Panc1 (cell line): Measurements from ENCODE around the gene CXCL16. TPM values are rescaled to one million over a fixed set of nuclear protein-coding genes. Genes with fewer than 3 reads are reported as not detected.
"Not testable (repeated sequence)": the region's sequence is repeated elsewhere in the genome, so short reads cannot be mapped to it uniquely, and the experiment has no call there.

Source experiments
- ATAC-seq: fragments of 200-7000 bp; cut with Tn5 transposase; 2 replicates; pipeline ENCODE4 v1.9.1; 2020; ENCODE audit warnings: mild to moderate bottlenecking, moderate library complexity
- BruUV-seq: library from RNA; stranded (reverse); fragments of 400-500 nt; replicated peaks from 2 replicates; lab custom pipeline; 2021; lab: Mats Ljungman, UMichigan
- CTCF ChIA-PET: fragments of 300-600 bp; sonication (Branson Sonifier 250); formaldehyde crosslinking; loops from one replicate; lab custom pipeline; 2022; ENCODE audit warnings: antibody characterized with exemption; lab: Charles Lee
- POLR2A ChIA-PET: fragments of 300-600 bp; sonication (Branson Sonifier 250); formaldehyde crosslinking; loops from one replicate; lab custom pipeline; 2022; ENCODE audit warnings: antibody characterized with exemption; lab: Charles Lee
- DNase-seq: peaks from one replicate; pipeline ENCODE4 v3.0.0-alpha.2; 2010; ENCODE audit warnings: low read depth, low spot score
- H3K27ac ChIP-seq: 2 replicates; pipeline ENCODE4 v1.5.1; 2011; ENCODE audit warnings: mild to moderate bottlenecking, low read length, inconsistent platforms
- H3K27me3 ChIP-seq: fragments of 200-500 bp; sonication (Bioruptor generic); 2 replicates; pipeline ENCODE4 v1.6.0; 2014; ENCODE audit warnings: low read length, inconsistent platforms; ENCODE audit not compliant: control insufficient read depth, insufficient read depth
- H3K36me3 ChIP-seq: fragments of 200-500 bp; sonication (Bioruptor generic); 2 replicates; pipeline ENCODE4 v1.5.1; 2014; ENCODE audit warnings: inconsistent platforms, mild to moderate bottlenecking, low read length, moderate library complexity; ENCODE audit not compliant: control insufficient read depth, insufficient read depth
- H3K4me1 ChIP-seq: 2 replicates; pipeline ENCODE4 v1.5.1; 2011; ENCODE audit warnings: inconsistent platforms, mild to moderate bottlenecking, low read length, moderate library complexity; ENCODE audit not compliant: control insufficient read depth, insufficient read depth
- H3K4me3 ChIP-seq, 2 experiments: 2 replicates each; pipeline ENCODE4 v1.5.1; 2011 to 2012; ENCODE audit warnings: low read depth in 2 of 2, low read length in 2 of 2, mild to moderate bottlenecking in 2 of 2, inconsistent platforms in 1 of 2, moderate library complexity in 1 of 2
- H3K9me3 ChIP-seq: fragments of 200-500 bp; sonication (Bioruptor generic); 2 replicates; pipeline ENCODE4 v1.5.1; 2014; ENCODE audit warnings: low read depth, mild to moderate bottlenecking, inconsistent platforms, low read length, moderate library complexity; ENCODE audit not compliant: control insufficient read depth, insufficient read depth
- CTCF ChIP-seq: fragments of 450-650 bp; IDR thresholded peaks from 2 replicates; pipeline ENCODE4 v1.5.1; 2017; ENCODE audit warnings: mild to moderate bottlenecking
- POLR2AphosphoS5 ChIP-seq: IDR thresholded peaks from 2 replicates; pipeline ENCODE4 v1.6.1; 2012; ENCODE audit warnings: mild to moderate bottlenecking, low read depth, low read length, moderate library complexity
- REST ChIP-seq, 2 experiments: IDR thresholded peaks; 2 replicates each; pipeline ENCODE4 v1.6.1; 2011 to 2012; ENCODE audit warnings: low read depth in 2 of 2, control low read depth in 1 of 2, low read length in 1 of 2, mild to moderate bottlenecking in 1 of 2, moderate library complexity in 1 of 2; ENCODE audit not compliant: insufficient read depth in 1 of 2
- SIN3A ChIP-seq: IDR thresholded peaks from 2 replicates; pipeline ENCODE4 v1.6.1; 2012; ENCODE audit warnings: low read depth, mild to moderate bottlenecking, low read length, moderate library complexity, borderline replicate concordance; ENCODE audit not compliant: insufficient read depth
- TCF7L2 ChIP-seq: IDR thresholded peaks from 2 replicates; pipeline ENCODE4 v1.6.1; 2011; ENCODE audit warnings: mild to moderate bottlenecking, low read depth, low read length, inconsistent platforms
- in situ Hi-C: cut with HindIII; loops from 2 replicates; pipeline ENCODE4 v1.10.0; 2016; ENCODE audit warnings: low sequenced_read_pairs, low pct_unique_long_range_greater_than_20kb
- intact Hi-C: fragments of 100-400 bp; cut with micrococcal nuclease; formaldehyde crosslinking; loops from one replicate; pipeline ENCODE4 v1.10.0; 2022; ENCODE audit not compliant: unreplicated experiment
- total RNA-seq: library from RNA; stranded (reverse); gene quantifications from one replicate; pipeline ENCODE4 v1.2.1, GENCODE V29; 2021; ENCODE audit not compliant: unreplicated experiment

The CXCL16 gene
- total RNA-seq, 1 experiment from 2014 or later: 5.3 TPM

GRCh38 chr17:4690745-4691144 is 49.0 kb downstream of the CXCL16 start:
- in situ Hi-C loops: no loop called here
- ATAC-seq: no peak
- no TSS peak for BruUV-seq
- Histone ChIP-seq H3K27ac (no peak overlapping the region), H3K4me1 (no peaks in the 10 kb centered on the region), H3K9me3 (no peaks in the 10 kb centered on the region), H3K27me3 (no peaks in the 10 kb centered on the region), H3K4me3 (no peak overlapping the region), H3K36me3 (no peaks in the 10 kb centered on the region; the same call in 1 of the 2 replicates)
- no peak for DNase-seq
- ChIA-PET CTCF (no interaction called here), POLR2A (no interaction called here)
- TF ChIP-seq TCF7L2 (no peak), REST (IDR thresholded peaks at IDR 0.05; ENCODE audit: insufficient read depth in 1 of 2, low read depth in 2 of 2, low read length in 1 of 2) (no peak), CTCF (no peak), SIN3A (no peak), POLR2AphosphoS5 (no peak)
- intact Hi-C loops: no loop called here

DNA sequence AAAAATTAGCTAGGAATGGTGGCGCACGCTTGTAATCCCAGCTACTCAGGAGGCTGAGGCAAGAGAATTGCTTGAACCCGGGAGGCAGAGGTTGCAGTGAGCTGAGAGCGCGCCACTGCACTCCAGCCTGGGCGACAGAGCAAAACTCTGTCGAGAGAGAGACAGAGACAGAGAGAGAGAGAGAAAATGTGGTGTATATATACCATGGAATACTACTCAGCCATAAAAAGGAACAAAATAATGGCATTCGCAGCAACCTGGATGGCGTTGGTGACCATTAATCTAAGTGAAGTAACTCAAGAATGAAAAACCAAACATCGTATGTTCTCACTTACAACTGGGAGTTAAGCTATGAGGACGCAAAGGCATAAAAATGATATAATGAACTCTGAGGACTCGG is 49.9 kb downstream of the CXCL16 start:
- H3K4me1 ChIP-seq, DNase-seq, in situ Hi-C loops, CTCF ChIA-PET, H3K27ac ChIP-seq, H3K9me3 ChIP-seq, ATAC-seq, POLR2A ChIA-PET, H3K4me3 ChIP-seq, H3K27me3 ChIP-seq, H3K36me3 ChIP-seq, intact Hi-C loops, BruUV-seq: not testable (repeated sequence)

GRCh38 chr17:4683739-4684138 is 56.0 kb downstream of the CXCL16 start:
- DNase-seq, H3K4me3 ChIP-seq, H3K9me3 ChIP-seq, BruUV-seq, H3K27me3 ChIP-seq, CTCF ChIA-PET, H3K36me3 ChIP-seq, H3K27ac ChIP-seq, POLR2A ChIA-PET, intact Hi-C loops, in situ Hi-C loops, ATAC-seq, H3K4me1 ChIP-seq: not testable (repeated sequence)

Other genes with a start within 250 kb of the CXCL16 start
- gene SPNS2, start 241.0 kb downstream of the CXCL16 start, total RNA-seq: 1.9 TPM
- gene MYBBP1A, start 184.5 kb downstream of the CXCL16 start, total RNA-seq: 95.6 TPM
- gene GGT6, start 179.4 kb downstream of the CXCL16 start, total RNA-seq: not detected
- not detected for gene SMTNL2, start 155.4 kb downstream of the CXCL16 start, total RNA-seq
- gene ALOX15, start 98.2 kb downstream of the CXCL16 start, total RNA-seq: not detected
- gene PELP1, start 35.8 kb downstream of the CXCL16 start, total RNA-seq: 84.1 TPM
- 39.2 TPM for gene ARRB2, start 29.3 kb downstream of the CXCL16 start, total RNA-seq
- gene MED11, start 8.5 kb downstream of the CXCL16 start, total RNA-seq: 12.5 TPM
- 0.28 TPM for gene ZMYND15, start 95 bp downstream of the CXCL16 start, total RNA-seq
- not detected for gene TM4SF5, start 32.0 kb upstream of the CXCL16 start, total RNA-seq
- 0.49 TPM for gene VMO1, start 46.4 kb upstream of the CXCL16 start, total RNA-seq
- not detected for gene GLTPD2, start 49.0 kb upstream of the CXCL16 start, total RNA-seq
- 156 TPM for gene PSMB6, start 56.2 kb upstream of the CXCL16 start, total RNA-seq
- gene PLD2, start 67.2 kb upstream of the CXCL16 start, total RNA-seq: 40.2 TPM
- 78.2 TPM for gene MINK1, start 93.4 kb upstream of the CXCL16 start, total RNA-seq
- gene C17orf107, start 159.6 kb upstream of the CXCL16 start, total RNA-seq: 2.4 TPM
- 0.13 TPM for gene CHRNE, start 163.2 kb upstream of the CXCL16 start, total RNA-seq
- 0.15 TPM for gene GP1BA, start 192.3 kb upstream of the CXCL16 start, total RNA-seq
- 65.9 TPM for gene SLC25A11, start 200.1 kb upstream of the CXCL16 start, total RNA-seq
- 95.8 TPM for gene RNF167, start 200.3 kb upstream of the CXCL16 start, total RNA-seq
- gene PFN1, start 208.6 kb upstream of the CXCL16 start, total RNA-seq: 1,074 TPM
- 23.4 TPM for gene ENO3, start 211.2 kb upstream of the CXCL16 start, total RNA-seq
- 43.4 TPM for gene SPAG7, start 227.9 kb upstream of the CXCL16 start, total RNA-seq
- 22.7 TPM for gene CAMTA2, start 247.7 kb upstream of the CXCL16 start, total RNA-seq